ENCODE data around the gene OR2V2. TPM values are rescaled to one million over a fixed set of nuclear protein-coding genes. Genes with fewer than 3 reads are reported as not detected.
A peak's percentile ranks its signal among the peaks of the same experiment; 100 is the strongest.
"Not testable (repeated sequence)": the region's sequence is repeated elsewhere in the genome, so short reads cannot be mapped to it uniquely, and the experiment has no call there.

The OR2V2 gene
- total RNA-seq, 2 experiments from 2014 or later, result not detected

GRCh38 chr5:181160152-181160754, 12.9 kb downstream of the OR2V2 start:
- Histone ChIP-seq H3K36me3 (ENCODE audit: insufficient read depth, low read length) (no peaks in the 10 kb centered on the region), H3K27ac (ENCODE audit: low read depth in 1 of 2, low read length in 2 of 2) (peak overlapping the region; percentile 91 to 98), H3K27me3 (ENCODE audit: control insufficient read depth in 1 of 2, insufficient read depth in 2 of 2, low read length in 2 of 2) (peaks cover 3 to 6% of the 10 kb centered on the region in 2 experiments), H3K4me1 (ENCODE audit: insufficient read depth, low read length) (peaks cover 29% of the 10 kb centered on the region), H3K4me3 (ENCODE audit: low read length) (peak overlapping the region; percentile 66), H3K9me3 (ENCODE audit: control insufficient read depth in 1 of 2, insufficient read depth in 1 of 2, low read length in 2 of 2) (peaks cover 0 to 12% of the 10 kb centered on the region in 2 experiments)
- ChIA-PET POLR2A (interaction anchor here (0.6 to 1.2 kb wide), 5 partner anchors 9 to 350 kb away, joined by 3 to 5 read pairs (median 3); no protein-coding TSS in a partner anchor), CTCF (interaction anchor here (1.5 kb wide), 1 partner anchor 13 kb away, joined by 3 read pairs; no protein-coding TSS in a partner anchor)
- H3K36me3 Mint-ChIP-seq (ENCODE audit: low read depth), result peaks cover 9% of the 10 kb centered on the region
- peaks cover 18% of the 10 kb centered on the region for H3K27me3 Mint-ChIP-seq
- peaks cover 29% of the 10 kb centered on the region for H3K4me1 Mint-ChIP-seq (ENCODE audit: low read depth)
- ATAC-seq (ENCODE audit: poor library complexity), result peak; percentile 86
- H3K4me3 Mint-ChIP-seq, result peak overlapping the region; percentile 84
- intact Hi-C loops (cut with DNase I, micrococcal nuclease), result loop anchor here in 1 of 2 experiments (10.0 kb wide), 2 partner anchors 55 to 355 kb away; partner anchors contain the start of gene MGAT1
- no peak for TF ChIP-seq CTCF (IDR thresholded peaks at IDR 0.05)
- no peaks in the 10 kb centered on the region for H3K9me3 Mint-ChIP-seq
- peak; percentile 22 to 94 (median 66) for DNase-seq
- H3K27ac Mint-ChIP-seq, result peak overlapping the region; percentile 98

GRCh38 chr5:181160755-181161533, 13.6 kb downstream of the OR2V2 start:
- Mint-ChIP-seq H3K36me3 (ENCODE audit: low read depth) (peaks cover 12% of the 10 kb centered on the region), H3K27me3 (peaks cover 24% of the 10 kb centered on the region), H3K27ac (peak overlapping the region; percentile 98), H3K4me3 (peak overlapping the region; percentile 83), H3K4me1 (ENCODE audit: low read depth) (peaks cover 34% of the 10 kb centered on the region)
- Histone ChIP-seq H3K4me1 (ENCODE audit: insufficient read depth, low read length) (peaks cover 29% of the 10 kb centered on the region), H3K4me3 (ENCODE audit: low read length) (peak overlapping the region; percentile 49), H3K9me3 (ENCODE audit: control insufficient read depth in 1 of 2, insufficient read depth in 1 of 2, low read length in 2 of 2) (peaks cover 0 to 16% of the 10 kb centered on the region in 2 experiments), H3K27me3 (ENCODE audit: control insufficient read depth in 1 of 2, insufficient read depth in 2 of 2, low read length in 2 of 2) (peaks cover 3 to 11% of the 10 kb centered on the region in 2 experiments), H3K27ac (ENCODE audit: low read depth in 1 of 2, low read length in 2 of 2) (peak overlapping the region; percentile 61 to 88)
- H3K9me3 Mint-ChIP-seq; H3K36me3 ChIP-seq (ENCODE audit: insufficient read depth, low read length); CTCF ChIA-PET: not testable (repeated sequence)
- peak in 11 of 14 experiments; percentile 19 to 78 (median 54) for DNase-seq
- intact Hi-C loops (cut with DNase I, micrococcal nuclease), result loop anchor here in 1 of 2 experiments (10.0 kb wide), 2 partner anchors 54 to 356 kb away; partner anchors contain the start of gene MGAT1
- ATAC-seq (ENCODE audit: poor library complexity), result peak; percentile 40
- POLR2A ChIA-PET, result interaction anchor here (0.8 to 1.4 kb wide), 5 partner anchors 12 to 330 kb away, joined by 3 to 5 read pairs (median 4); no protein-coding TSS in a partner anchor

GRCh38 chr5:181161534-181162175, 14.3 kb downstream of the OR2V2 start:
- H3K27ac Mint-ChIP-seq, result peak overlapping the region; percentile 90
- peaks cover 5 to 12% of the 10 kb centered on the region in 2 experiments for H3K27me3 ChIP-seq (ENCODE audit: control insufficient read depth in 1 of 2, insufficient read depth in 2 of 2, low read length in 2 of 2)
- H3K9me3 ChIP-seq (ENCODE audit: control insufficient read depth in 1 of 2, insufficient read depth in 1 of 2, low read length in 2 of 2), result peaks cover 0 to 19% of the 10 kb centered on the region in 2 experiments
- H3K9me3 Mint-ChIP-seq, result no peaks in the 10 kb centered on the region
- H3K4me1 ChIP-seq (ENCODE audit: insufficient read depth, low read length), result peaks cover 29% of the 10 kb centered on the region
- CTCF ChIA-PET, result no interaction called here
- H3K4me3 ChIP-seq (ENCODE audit: low read length), result peak overlapping the region; percentile 49
- ATAC-seq (ENCODE audit: poor library complexity), result no peak
- DNase-seq, result peak in 2 of 14 experiments; percentile 29 to 40
- peaks cover 38% of the 10 kb centered on the region for H3K4me1 Mint-ChIP-seq (ENCODE audit: low read depth)
- intact Hi-C loops (cut with DNase I, micrococcal nuclease), result loop anchor here in 1 of 2 experiments (10.0 kb wide), 2 partner anchors 53 to 357 kb away; partner anchors contain the start of gene MGAT1
- H3K4me3 Mint-ChIP-seq, result peak overlapping the region; percentile 83
- peaks cover 12% of the 10 kb centered on the region for H3K36me3 Mint-ChIP-seq (ENCODE audit: low read depth)
- POLR2A ChIA-PET, result interaction anchor here (0.8 to 1.4 kb wide), 3 partner anchors 27 to 45 kb away, joined by 3 to 5 read pairs (median 4); no protein-coding TSS in a partner anchor
- H3K27ac ChIP-seq (ENCODE audit: low read depth in 1 of 2, low read length in 2 of 2), result peak overlapping the region; percentile 61 to 88
- no peaks in the 10 kb centered on the region for H3K36me3 ChIP-seq (ENCODE audit: insufficient read depth, low read length)
- TF ChIP-seq CTCF (IDR thresholded peaks at IDR 0.05), result no peak
- H3K27me3 Mint-ChIP-seq, result peaks cover 32% of the 10 kb centered on the region
